Measurements from ENCODE around the gene MYO1H.

The MYO1H gene

DNA sequence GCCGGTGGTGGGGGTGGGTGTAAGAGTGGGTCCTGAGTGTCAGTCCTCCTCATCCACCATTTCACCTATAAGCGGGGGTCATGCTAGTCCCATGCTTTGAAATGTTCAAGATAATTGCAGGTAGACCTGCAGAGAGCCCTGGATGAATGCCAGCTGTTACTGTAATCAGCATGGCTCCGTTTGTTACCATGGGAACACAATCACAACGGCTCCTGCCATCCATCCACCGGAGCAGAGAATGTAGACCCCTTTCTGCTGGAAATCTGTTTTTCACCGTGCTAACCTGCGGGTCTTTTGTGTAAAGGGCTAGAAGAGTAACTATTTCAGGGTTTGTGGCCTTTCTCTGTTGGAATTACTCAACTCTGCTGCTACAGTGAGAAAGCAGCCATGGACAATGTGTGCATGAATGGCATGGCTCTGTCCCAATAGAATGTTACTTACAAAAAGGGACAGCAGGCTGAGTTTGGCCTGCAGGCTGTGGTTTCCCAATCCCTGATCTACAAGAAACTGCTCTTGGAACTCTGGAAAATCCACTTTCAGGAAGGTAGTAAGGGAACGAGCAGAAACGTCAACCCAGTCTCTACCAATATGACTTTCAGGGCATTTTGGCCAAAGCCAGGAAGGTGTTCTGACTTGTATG is 93.3 kb downstream of the MYO1H start:
- no peak overlapping the region for H3K4me3 ChIP-seq (ENCODE audit: low read length)
- H3K4me1 ChIP-seq (ENCODE audit: insufficient read depth, low read length) = peaks cover 14% of the 10 kb centered on the region
- no peak overlapping the region for H3K9ac ChIP-seq (ENCODE audit: low read depth, low read length)
- no peak overlapping the region for H3K27ac ChIP-seq (ENCODE audit: low read length)
- H3K36me3 ChIP-seq (ENCODE audit: insufficient read depth, low read depth, low read length) = peaks cover 11% of the 10 kb centered on the region; the same call in 1 of the 2 replicates
- no peaks in the 10 kb centered on the region for H3K27me3 ChIP-seq (ENCODE audit: insufficient read depth, low read length)
- H3K9me3 ChIP-seq (ENCODE audit: insufficient read depth, low read depth, low read length) = no peaks in the 10 kb centered on the region

DNA sequence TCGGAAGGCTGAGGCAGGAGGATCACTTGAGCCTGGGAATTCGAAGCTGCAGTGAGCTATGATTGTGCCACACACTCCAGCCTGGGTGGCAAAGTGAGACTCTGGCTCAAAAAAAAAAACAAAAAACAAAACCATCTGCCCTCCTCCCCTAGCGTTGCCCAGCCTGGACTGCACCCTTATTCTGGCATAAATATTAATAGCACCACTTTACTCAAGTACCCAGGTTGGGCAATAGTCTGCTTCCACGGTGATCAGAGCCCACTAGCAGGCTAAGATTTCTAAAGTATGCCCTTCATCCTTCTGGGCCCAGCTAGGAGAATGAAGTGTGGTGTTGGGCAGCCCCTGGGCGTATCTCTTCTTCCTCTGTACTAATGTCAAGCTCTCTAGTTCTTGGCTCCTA is 96.1 kb downstream of the MYO1H start:
- Histone ChIP-seq H3K9ac (ENCODE audit: low read depth, low read length) (no peak overlapping the region), H3K36me3 (ENCODE audit: insufficient read depth, low read depth, low read length) (peaks cover 37% of the 10 kb centered on the region), H3K9me3 (ENCODE audit: insufficient read depth, low read depth, low read length) (no peaks in the 10 kb centered on the region), H3K27ac (ENCODE audit: low read length) (no peak overlapping the region), H3K4me1 (ENCODE audit: insufficient read depth, low read length) (no peaks in the 10 kb centered on the region), H3K27me3 (ENCODE audit: insufficient read depth, low read length) (no peaks in the 10 kb centered on the region), H3K4me3 (ENCODE audit: low read length) (no peak overlapping the region)

DNA sequence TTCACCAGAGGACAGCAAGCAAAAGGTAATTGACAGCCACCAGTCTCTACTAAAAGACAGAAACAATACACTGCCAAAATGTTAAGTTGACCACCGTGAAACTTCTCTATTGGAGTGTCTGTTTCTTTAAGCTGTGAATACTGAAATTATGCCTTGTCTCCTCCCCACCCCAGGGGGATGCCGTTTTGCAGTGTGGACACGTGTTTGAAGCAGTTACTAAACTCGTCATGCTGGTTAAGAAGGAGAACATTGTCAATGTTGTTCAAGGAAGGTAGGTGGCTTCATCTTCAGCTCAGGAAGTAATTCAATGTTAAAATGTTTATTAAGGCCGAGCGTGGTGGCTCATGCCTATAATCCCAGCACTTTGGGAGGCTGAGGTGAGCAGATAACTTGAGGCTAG is 96.6 kb downstream of the MYO1H start:
- Histone ChIP-seq H3K4me3 (ENCODE audit: low read length) (no peak overlapping the region), H3K27me3 (ENCODE audit: insufficient read depth, low read length) (no peaks in the 10 kb centered on the region), H3K9ac (ENCODE audit: low read depth, low read length) (no peak overlapping the region), H3K27ac (ENCODE audit: low read length) (no peak overlapping the region), H3K9me3 (ENCODE audit: insufficient read depth, low read depth, low read length) (no peaks in the 10 kb centered on the region), H3K36me3 (ENCODE audit: insufficient read depth, low read depth, low read length) (peaks cover 42% of the 10 kb centered on the region), H3K4me1 (ENCODE audit: insufficient read depth, low read length) (no peaks in the 10 kb centered on the region)

DNA sequence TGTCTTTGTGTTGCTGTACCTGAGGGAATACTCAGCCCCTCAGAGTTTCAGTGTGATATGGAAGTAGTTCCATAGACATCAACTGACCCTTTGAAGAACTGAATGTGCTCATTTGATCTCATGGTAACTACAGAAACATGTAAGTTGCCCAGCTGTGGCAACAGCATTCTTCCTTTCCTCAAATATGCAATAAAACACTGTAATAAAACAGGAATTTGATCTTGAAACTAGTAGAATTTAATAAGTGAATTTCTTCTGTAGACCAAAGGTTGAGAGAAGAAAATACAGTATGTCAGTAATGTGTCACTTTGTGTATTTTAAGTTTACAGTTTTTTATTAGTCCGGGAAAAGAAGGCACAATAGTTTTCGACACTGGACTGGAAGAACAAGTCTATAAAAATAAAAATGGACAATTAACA is 97.5 kb downstream of the MYO1H start:
- no peak overlapping the region for H3K9ac ChIP-seq (ENCODE audit: low read depth, low read length)
- no peaks in the 10 kb centered on the region for H3K4me1 ChIP-seq (ENCODE audit: insufficient read depth, low read length)
- H3K27ac ChIP-seq (ENCODE audit: low read length) = no peak overlapping the region
- H3K4me3 ChIP-seq (ENCODE audit: low read length) = no peak overlapping the region
- no peaks in the 10 kb centered on the region for H3K27me3 ChIP-seq (ENCODE audit: insufficient read depth, low read length)
- peaks cover 51% of the 10 kb centered on the region for H3K36me3 ChIP-seq (ENCODE audit: insufficient read depth, low read depth, low read length)
- H3K9me3 ChIP-seq (ENCODE audit: insufficient read depth, low read depth, low read length) = no peaks in the 10 kb centered on the region

DNA sequence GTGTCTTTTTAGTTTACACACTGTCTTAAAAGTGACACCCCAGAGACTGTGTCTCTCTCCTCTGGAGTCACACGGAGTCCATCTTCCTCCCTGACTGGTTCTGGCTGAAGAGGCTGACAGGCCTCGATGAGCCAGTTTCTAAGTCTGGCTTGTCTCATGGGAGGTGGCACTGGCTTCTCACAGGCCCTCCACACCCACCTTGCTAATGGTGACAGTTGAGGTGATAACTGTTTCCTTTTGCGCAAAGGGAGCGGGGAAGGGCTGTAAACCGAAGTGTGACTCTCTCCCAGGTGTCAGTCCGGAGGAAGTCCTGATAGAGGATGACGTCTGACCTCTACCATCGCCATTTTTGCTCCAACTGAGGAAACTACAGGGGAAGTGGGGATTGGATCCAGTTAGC is 99.2 kb downstream of the MYO1H start:
- H3K9me3 ChIP-seq (ENCODE audit: insufficient read depth, low read depth, low read length) = no peaks in the 10 kb centered on the region
- no peak overlapping the region for H3K27ac ChIP-seq (ENCODE audit: low read length)
- H3K4me3 ChIP-seq (ENCODE audit: low read length) = no peak overlapping the region
- H3K4me1 ChIP-seq (ENCODE audit: insufficient read depth, low read length) = no peaks in the 10 kb centered on the region
- H3K27me3 ChIP-seq (ENCODE audit: insufficient read depth, low read length) = no peaks in the 10 kb centered on the region
- H3K36me3 ChIP-seq (ENCODE audit: insufficient read depth, low read depth, low read length) = peaks cover 67% of the 10 kb centered on the region
- H3K9ac ChIP-seq (ENCODE audit: low read depth, low read length) = no peak overlapping the region

DNA sequence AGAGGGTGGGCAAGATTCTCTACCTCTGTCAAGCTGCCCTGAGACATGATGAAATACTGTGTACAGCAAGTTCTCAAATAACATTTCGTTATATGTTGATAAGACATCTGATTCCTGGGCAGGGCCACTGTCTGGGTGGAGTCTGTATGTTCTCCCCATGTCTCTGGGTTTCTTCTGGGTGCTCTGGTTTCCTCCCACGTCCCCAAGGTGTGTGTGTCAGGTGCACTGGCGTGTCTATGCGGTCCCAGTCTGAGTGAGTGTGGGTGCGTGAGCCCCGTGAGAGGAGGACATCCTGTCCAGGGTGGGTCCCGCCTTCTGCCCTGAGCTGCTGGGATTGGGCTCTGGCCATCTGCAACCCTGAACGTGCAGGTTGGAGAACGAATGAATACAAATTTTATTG is 99.8 kb downstream of the MYO1H start:
- Histone ChIP-seq H3K4me3 (ENCODE audit: low read length) (no peak overlapping the region), H3K4me1 (ENCODE audit: insufficient read depth, low read length) (no peaks in the 10 kb centered on the region), H3K36me3 (ENCODE audit: insufficient read depth, low read depth, low read length) (peaks cover 73% of the 10 kb centered on the region), H3K27ac (ENCODE audit: low read length) (no peak overlapping the region), H3K27me3 (ENCODE audit: insufficient read depth, low read length) (no peaks in the 10 kb centered on the region), H3K9me3 (ENCODE audit: insufficient read depth, low read depth, low read length) (no peaks in the 10 kb centered on the region), H3K9ac (ENCODE audit: low read depth, low read length) (no peak overlapping the region)

DNA sequence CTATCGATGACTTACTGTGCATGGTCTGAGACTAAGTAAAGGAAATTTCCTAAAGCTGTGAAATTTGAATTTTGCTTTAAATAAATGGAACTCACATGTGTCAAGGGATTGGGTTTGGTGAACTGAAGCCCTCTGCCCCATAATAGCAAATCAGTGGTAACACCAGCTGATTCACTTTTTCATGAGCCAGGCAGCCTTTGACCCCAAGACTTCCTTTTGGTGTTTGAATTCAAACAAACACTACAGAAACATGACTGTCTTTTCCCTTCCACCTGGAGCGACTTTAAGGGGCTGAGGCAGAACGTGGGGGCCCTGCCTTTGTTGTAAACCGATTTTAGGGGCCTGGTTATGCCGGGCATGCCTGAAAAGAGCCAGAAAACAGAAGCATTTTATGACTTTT is 100.6 kb downstream of the MYO1H start:
- Histone ChIP-seq H3K4me3 (ENCODE audit: low read length) (no peak overlapping the region), H3K4me1 (ENCODE audit: insufficient read depth, low read length) (no peaks in the 10 kb centered on the region), H3K27ac (ENCODE audit: low read length) (no peak overlapping the region), H3K27me3 (ENCODE audit: insufficient read depth, low read length) (no peaks in the 10 kb centered on the region), H3K9me3 (ENCODE audit: insufficient read depth, low read depth, low read length) (no peaks in the 10 kb centered on the region), H3K36me3 (ENCODE audit: insufficient read depth, low read depth, low read length) (peaks cover 81% of the 10 kb centered on the region), H3K9ac (ENCODE audit: low read depth, low read length) (no peak overlapping the region)

DNA sequence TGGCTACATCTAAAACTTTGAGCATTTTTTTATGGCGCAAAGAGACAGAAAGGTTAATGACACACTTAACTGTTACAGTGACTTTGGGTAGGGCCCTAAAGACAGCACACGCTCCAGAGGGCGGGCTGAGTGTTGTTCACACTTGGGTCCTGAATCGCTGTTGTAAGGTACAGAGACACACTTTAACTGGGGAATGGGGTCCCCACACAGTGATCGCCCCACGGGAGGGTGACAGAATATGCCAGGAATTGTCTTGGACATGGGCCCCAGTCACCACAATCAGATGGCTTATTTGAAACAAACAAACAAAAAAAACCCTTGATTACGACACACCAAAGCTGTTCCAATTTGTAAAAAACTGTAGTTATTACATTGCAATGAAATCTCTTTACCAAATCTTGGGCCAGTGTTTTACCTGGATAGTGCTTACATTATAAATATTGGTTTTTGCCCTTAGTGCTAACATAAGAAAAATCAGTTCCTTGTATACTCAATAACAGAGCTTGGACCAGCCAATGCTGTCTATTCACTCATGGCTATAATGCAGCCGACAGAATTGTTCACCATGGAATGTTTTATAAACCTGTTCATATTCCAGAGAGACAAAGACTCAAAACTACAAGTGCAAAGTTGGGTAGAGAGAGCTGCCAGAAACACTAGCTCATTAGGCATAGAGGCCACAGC is 101.1 kb downstream of the MYO1H start:
- no peak overlapping the region for H3K9ac ChIP-seq (ENCODE audit: low read depth, low read length)
- H3K27me3 ChIP-seq (ENCODE audit: insufficient read depth, low read length) = no peaks in the 10 kb centered on the region
- H3K36me3 ChIP-seq (ENCODE audit: insufficient read depth, low read depth, low read length) = peaks cover 87% of the 10 kb centered on the region
- no peaks in the 10 kb centered on the region for H3K9me3 ChIP-seq (ENCODE audit: insufficient read depth, low read depth, low read length)
- no peak overlapping the region for H3K27ac ChIP-seq (ENCODE audit: low read length)
- H3K4me1 ChIP-seq (ENCODE audit: insufficient read depth, low read length) = no peaks in the 10 kb centered on the region
- H3K4me3 ChIP-seq (ENCODE audit: low read length) = no peak overlapping the region

DNA sequence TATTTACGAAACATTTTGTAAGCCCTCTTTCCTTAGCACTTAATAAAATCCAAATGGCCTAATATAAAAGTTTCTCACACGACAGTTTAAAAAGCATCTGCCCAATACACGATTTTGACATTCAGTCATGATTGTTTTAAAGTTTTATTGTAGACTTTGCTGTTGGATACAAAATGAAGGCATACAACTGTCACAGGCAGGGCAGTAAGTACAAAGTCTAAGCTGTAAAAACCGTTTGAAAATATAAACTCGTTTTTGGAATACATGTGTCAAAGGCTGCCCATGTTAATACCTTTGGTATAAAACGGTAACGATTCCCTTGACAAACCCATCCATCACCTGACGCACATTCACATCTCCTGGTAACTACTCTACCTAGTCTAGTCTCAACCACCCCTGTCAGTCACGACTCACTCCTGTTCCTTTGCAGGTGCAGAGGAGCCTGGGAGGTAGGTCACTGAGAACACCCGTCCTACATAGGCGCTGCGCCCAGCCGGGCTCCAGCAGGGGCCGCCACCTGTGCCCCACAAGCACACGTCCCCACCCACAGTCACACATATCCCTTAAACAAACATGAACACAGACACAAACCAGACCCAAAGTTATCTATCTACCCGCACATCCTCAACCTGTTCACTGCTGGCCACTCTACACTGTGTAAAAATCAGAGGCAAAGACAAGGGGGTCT is 102.3 kb downstream of the MYO1H start:
- Histone ChIP-seq H3K4me3 (ENCODE audit: low read length) (no peak overlapping the region), H3K27ac (ENCODE audit: low read length) (no peak overlapping the region), H3K36me3 (ENCODE audit: insufficient read depth, low read depth, low read length) (peaks cover 96% of the 10 kb centered on the region), H3K9ac (ENCODE audit: low read depth, low read length) (no peak overlapping the region), H3K9me3 (ENCODE audit: insufficient read depth, low read depth, low read length) (no peaks in the 10 kb centered on the region), H3K27me3 (ENCODE audit: insufficient read depth, low read length) (no peaks in the 10 kb centered on the region), H3K4me1 (ENCODE audit: insufficient read depth, low read length) (no peaks in the 10 kb centered on the region)

DNA sequence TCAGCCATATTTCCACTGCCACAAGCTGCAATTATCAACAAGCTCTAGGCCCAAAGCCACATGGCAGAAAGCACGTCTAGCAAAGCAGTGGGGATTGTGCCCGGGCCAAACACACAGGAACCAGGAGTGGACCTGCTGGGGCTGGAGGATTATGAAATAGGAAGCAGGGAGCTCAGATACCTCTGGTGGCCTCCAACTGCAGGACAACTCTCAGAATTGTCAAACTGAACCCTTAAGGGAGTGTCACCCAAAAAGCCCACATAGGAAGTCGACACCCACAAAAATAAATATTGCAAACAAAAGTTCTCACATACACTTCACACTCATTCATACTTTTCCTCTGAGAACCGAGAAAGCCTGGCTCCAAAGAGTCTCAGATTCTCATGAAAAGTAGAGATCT is 103.3 kb downstream of the MYO1H start:
- Histone ChIP-seq H3K27me3 (ENCODE audit: insufficient read depth, low read length) (no peaks in the 10 kb centered on the region), H3K9me3 (ENCODE audit: insufficient read depth, low read depth, low read length) (no peaks in the 10 kb centered on the region), H3K36me3 (ENCODE audit: insufficient read depth, low read depth, low read length) (peaks cover 98% of the 10 kb centered on the region), H3K4me1 (ENCODE audit: insufficient read depth, low read length) (no peaks in the 10 kb centered on the region), H3K4me3 (ENCODE audit: low read length) (no peak overlapping the region), H3K9ac (ENCODE audit: low read depth, low read length) (no peak overlapping the region), H3K27ac (ENCODE audit: low read length) (no peak overlapping the region)

DNA sequence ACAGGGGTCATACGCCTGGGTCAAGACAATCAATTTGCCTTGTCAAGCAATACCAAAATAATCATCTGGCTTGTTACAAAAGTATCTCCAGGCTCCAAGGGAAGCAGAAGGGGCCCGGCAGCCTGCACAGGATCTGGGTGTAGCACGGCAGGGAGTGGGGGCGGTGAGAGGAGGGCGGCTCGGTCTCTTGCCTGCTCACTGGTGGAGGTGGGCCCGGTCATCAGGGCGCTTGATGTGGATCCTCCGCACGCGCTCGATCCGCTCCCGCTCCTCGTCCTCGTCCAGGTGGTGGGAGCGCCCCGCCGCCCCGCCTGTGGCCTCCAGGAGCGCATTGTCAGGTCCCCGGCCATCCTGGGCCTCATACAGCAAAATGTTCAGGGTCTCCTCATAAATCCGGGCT is 103.7 kb downstream of the MYO1H start:
- no peaks in the 10 kb centered on the region for H3K27me3 ChIP-seq (ENCODE audit: insufficient read depth, low read length)
- H3K4me1 ChIP-seq (ENCODE audit: insufficient read depth, low read length) = no peaks in the 10 kb centered on the region
- H3K27ac ChIP-seq (ENCODE audit: low read length) = no peak overlapping the region
- no peak overlapping the region for H3K4me3 ChIP-seq (ENCODE audit: low read length)
- no peaks in the 10 kb centered on the region for H3K9me3 ChIP-seq (ENCODE audit: insufficient read depth, low read depth, low read length)
- H3K9ac ChIP-seq (ENCODE audit: low read depth, low read length) = no peak overlapping the region
- peaks cover 98% of the 10 kb centered on the region for H3K36me3 ChIP-seq (ENCODE audit: insufficient read depth, low read depth, low read length)

DNA sequence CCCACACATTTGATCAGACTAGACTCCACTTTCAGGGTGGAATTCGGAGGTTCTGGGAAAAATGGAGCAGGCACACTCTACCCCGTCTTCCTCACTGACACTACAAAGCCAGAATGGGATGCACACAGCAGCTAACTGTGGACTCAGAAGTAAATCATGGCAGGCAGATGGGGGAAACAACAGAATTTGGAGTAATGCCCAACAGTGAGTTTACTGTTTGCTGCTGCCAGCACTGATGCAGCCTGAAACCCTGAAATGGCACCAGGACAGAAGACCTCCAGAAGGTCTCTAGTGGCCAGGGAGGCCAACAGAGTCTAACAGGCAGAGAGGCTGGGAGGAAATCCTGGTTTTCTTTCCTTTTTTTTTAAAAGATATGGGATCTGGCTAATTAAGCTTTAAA is 104.8 kb downstream of the MYO1H start:
- no peaks in the 10 kb centered on the region for H3K27me3 ChIP-seq (ENCODE audit: insufficient read depth, low read length)
- H3K9ac ChIP-seq (ENCODE audit: low read depth, low read length) = no peak overlapping the region
- H3K4me1 ChIP-seq (ENCODE audit: insufficient read depth, low read length) = peaks cover 6% of the 10 kb centered on the region; the same call in 1 of the 2 replicates
- H3K4me3 ChIP-seq (ENCODE audit: low read length) = no peak overlapping the region
- no peak overlapping the region for H3K27ac ChIP-seq (ENCODE audit: low read length)
- H3K9me3 ChIP-seq (ENCODE audit: insufficient read depth, low read depth, low read length) = no peaks in the 10 kb centered on the region
- peaks cover 99% of the 10 kb centered on the region for H3K36me3 ChIP-seq (ENCODE audit: insufficient read depth, low read depth, low read length)
